ENCODE data around the gene BHLHE40. TPM values are rescaled to one million over a fixed set of nuclear protein-coding genes. Genes with fewer than 3 reads are reported as not detected.

Gene BHLHE40
- total and polyA plus RNA-seq, 2 of the 13 experiments (the other 11 are each of a cell fraction or from before 2014, with no cell fraction given), result 1.8 to 51.0 TPM

DNA sequence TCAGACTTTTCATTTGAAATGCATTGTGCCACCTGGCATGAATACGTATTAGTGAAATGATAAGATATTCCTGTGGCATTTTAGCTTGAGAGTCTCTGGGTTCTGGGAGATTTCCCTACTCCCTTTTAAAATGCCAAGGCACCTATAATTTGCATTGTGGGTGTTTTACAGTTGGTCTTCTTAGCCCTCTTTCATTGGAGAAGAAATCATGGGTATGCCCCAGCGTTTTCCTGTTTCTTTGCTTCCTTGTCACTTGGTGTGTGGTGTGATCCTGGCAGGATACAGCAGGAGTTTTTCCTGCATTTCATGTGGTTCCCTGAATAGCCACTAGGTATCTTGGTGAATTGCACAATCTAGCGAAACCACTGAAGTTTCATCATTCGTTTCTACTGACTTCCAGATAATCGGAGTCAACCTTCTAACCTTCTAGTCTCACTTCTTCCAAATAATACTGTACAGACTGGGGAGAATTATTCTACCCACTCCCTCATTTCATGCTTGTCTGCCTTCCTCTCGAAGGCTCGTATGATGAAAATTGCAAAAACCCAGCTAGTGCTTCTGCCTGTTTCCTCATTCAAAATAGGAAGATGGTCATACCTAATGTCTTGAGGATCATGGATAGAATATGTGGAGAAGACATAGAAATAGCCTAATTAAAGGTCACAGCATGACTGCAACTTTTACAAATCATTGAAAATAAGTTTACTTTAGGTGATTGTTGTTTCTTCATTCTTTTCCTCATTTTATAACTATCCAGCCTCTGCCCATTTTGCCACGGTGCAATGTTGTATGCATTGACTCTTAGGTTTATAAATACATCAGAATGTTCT lies 2.6 kb downstream of the BHLHE40 start (continued):
- TF ChIP-seq, protein P1, sequence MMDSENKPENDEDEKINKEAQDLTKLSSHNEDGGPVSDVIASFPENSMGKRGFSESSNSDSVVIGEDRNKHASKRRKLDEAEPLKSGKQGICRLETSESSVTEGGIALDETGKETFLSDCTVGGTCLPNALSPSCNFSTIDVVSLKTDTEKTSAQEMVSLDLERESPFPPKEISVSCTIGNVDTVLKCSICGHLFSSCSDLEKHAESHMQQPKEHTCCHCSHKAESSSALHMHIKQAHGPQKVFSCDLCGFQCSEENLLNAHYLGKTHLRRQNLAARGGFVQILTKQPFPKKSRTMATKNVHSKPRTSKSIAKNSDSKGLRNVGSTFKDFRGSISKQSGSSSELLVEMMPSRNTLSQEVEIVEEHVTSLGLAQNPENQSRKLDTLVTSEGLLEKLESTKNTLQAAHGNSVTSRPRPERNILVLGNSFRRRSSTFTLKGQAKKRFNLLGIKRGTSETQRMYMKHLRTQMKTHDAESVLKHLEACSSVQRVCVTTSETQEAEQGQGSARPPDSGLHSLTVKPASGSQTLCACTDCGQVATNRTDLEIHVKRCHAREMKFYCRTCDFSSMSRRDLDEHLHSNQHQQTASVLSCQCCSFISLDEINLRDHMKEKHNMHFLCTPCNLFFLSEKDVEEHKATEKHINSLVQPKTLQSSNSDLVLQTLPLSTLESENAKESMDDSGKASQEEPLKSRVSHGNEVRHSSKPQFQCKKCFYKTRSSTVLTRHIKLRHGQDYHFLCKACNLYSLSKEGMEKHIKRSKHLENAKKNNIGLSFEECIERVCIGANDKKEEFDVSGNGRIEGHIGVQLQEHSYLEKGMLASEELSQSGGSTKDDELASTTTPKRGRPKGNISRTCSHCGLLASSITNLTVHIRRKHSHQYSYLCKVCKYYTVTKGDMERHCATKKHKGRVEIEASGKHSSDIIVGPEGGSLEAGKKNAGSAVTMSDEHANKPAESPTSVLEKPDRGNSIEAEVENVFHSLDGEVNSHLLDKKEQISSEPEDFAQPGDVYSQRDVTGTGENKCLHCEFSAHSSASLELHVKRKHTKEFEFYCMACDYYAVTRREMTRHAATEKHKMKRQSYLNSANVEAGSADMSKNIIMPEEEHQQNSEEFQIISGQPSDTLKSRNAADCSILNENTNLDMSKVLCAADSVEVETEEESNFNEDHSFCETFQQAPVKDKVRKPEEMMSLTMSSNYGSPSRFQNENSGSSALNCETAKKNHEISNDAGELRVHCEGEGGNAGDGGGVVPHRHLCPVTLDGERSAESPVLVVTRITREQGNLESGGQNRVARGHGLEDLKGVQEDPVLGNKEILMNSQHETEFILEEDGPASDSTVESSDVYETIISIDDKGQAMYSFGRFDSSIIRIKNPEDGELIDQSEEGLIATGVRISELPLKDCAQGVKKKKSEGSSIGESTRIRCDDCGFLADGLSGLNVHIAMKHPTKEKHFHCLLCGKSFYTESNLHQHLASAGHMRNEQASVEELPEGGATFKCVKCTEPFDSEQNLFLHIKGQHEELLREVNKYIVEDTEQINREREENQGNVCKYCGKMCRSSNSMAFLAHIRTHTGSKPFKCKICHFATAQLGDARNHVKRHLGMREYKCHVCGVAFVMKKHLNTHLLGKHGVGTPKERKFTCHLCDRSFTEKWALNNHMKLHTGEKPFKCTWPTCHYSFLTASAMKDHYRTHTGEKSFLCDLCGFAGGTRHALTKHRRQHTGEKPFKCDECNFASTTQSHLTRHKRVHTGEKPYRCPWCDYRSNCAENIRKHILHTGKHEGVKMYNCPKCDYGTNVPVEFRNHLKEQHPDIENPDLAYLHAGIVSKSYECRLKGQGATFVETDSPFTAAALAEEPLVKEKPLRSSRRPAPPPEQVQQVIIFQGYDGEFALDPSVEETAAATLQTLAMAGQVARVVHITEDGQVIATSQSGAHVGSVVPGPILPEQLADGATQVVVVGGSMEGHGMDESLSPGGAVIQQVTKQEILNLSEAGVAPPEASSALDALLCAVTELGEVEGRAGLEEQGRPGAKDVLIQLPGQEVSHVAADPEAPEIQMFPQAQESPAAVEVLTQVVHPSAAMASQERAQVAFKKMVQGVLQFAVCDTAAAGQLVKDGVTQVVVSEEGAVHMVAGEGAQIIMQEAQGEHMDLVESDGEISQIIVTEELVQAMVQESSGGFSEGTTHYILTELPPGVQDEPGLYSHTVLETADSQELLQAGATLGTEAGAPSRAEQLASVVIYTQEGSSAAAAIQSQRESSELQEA (CRISPR knock-in tag; IDR thresholded peaks at IDR 0.05; ENCODE audit: not compliant biosample characterization), result no peak
- no peak for TF ChIP-seq HNF4A (CRISPR knock-in tag; IDR thresholded peaks at IDR 0.05)
- no peak for TF ChIP-seq ZNF501 (CRISPR knock-in tag; IDR thresholded peaks at IDR 0.05)
- TF ChIP-seq MXI1 (IDR thresholded peaks at IDR 0.05; ENCODE audit: borderline replicate concordance, low read depth, low read length), result 0 out of 3 replicates have a peak, but pooled peaks have one; percentile 25
- no peak for TF ChIP-seq WIZ (CRISPR knock-in tag; IDR thresholded peaks at IDR 0.05)
- no peak for TF ChIP-seq ZNF282 (IDR thresholded peaks at IDR 0.05; ENCODE audit: partially characterized antibody)
- TF ChIP-seq, protein P2, sequence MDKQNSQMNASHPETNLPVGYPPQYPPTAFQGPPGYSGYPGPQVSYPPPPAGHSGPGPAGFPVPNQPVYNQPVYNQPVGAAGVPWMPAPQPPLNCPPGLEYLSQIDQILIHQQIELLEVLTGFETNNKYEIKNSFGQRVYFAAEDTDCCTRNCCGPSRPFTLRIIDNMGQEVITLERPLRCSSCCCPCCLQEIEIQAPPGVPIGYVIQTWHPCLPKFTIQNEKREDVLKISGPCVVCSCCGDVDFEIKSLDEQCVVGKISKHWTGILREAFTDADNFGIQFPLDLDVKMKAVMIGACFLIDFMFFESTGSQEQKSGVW (CRISPR knock-in tag; IDR thresholded peaks at IDR 0.05; ENCODE audit: borderline replicate concordance), result 0 out of 2 replicates have a peak, but pooled peaks have one; percentile 41
- 0 out of 2 replicates have a peak, but pooled peaks have one; percentile 12 for TF ChIP-seq ZNF878 (CRISPR knock-in tag; IDR thresholded peaks at IDR 0.05)
- TF ChIP-seq, protein P3, sequence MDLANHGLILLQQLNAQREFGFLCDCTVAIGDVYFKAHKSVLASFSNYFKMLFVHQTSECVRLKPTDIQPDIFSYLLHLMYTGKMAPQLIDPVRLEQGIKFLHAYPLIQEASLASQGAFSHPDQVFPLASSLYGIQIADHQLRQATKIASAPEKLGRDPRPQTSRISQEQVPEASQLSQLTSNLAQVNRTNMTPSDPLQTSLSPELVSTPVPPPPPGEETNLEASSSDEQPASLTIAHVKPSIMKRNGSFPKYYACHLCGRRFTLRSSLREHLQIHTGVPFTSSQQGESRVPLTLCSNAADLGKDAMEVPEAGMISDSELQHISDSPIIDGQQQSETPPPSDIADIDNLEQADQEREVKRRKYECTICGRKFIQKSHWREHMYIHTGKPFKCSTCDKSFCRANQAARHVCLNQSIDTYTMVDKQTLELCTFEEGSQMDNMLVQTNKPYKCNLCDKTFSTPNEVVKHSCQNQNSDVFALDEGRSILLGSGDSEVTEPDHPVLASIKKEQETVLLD (CRISPR knock-in tag; IDR thresholded peaks at IDR 0.05; ENCODE audit: low read depth), result no peak
- TF ChIP-seq, protein P4, sequence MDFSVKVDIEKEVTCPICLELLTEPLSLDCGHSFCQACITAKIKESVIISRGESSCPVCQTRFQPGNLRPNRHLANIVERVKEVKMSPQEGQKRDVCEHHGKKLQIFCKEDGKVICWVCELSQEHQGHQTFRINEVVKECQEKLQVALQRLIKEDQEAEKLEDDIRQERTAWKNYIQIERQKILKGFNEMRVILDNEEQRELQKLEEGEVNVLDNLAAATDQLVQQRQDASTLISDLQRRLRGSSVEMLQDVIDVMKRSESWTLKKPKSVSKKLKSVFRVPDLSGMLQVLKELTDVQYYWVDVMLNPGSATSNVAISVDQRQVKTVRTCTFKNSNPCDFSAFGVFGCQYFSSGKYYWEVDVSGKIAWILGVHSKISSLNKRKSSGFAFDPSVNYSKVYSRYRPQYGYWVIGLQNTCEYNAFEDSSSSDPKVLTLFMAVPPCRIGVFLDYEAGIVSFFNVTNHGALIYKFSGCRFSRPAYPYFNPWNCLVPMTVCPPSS (IDR thresholded peaks at IDR 0.05), result no peak
- no peak for TF ChIP-seq MTA3 (CRISPR knock-in tag; IDR thresholded peaks at IDR 0.05)
- TF ChIP-seq, protein P5, sequence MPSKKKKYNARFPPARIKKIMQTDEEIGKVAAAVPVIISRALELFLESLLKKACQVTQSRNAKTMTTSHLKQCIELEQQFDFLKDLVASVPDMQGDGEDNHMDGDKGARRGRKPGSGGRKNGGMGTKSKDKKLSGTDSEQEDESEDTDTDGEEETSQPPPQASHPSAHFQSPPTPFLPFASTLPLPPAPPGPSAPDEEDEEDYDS (CRISPR knock-in tag; IDR thresholded peaks at IDR 0.05), result no peak
- TF ChIP-seq, protein P6, sequence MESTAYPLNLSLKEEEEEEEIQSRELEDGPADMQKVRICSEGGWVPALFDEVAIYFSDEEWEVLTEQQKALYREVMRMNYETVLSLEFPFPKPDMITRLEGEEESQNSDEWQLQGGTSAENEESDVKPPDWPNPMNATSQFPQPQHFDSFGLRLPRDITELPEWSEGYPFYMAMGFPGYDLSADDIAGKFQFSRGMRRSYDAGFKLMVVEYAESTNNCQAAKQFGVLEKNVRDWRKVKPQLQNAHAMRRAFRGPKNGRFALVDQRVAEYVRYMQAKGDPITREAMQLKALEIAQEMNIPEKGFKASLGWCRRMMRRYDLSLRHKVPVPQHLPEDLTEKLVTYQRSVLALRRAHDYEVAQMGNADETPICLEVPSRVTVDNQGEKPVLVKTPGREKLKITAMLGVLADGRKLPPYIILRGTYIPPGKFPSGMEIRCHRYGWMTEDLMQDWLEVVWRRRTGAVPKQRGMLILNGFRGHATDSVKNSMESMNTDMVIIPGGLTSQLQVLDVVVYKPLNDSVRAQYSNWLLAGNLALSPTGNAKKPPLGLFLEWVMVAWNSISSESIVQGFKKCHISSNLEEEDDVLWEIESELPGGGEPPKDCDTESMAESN (CRISPR knock-in tag; conservative IDR thresholded peaks at IDR 0.05), result no peak
- peak; percentile 40; the same call in 1 of the 2 replicates for TF ChIP-seq ZNF644 (CRISPR knock-in tag; IDR thresholded peaks at IDR 0.05; ENCODE audit: low read depth)
